K562 (cell line): ENCODE measurements around the gene SPOCD1. TPM values are rescaled to one million over a fixed set of nuclear protein-coding genes. Genes with fewer than 3 reads are reported as not detected.

Experiments
- ATAC-seq: fragments of 200-7000 bp; cut with Tn5 transposase; 3 replicates; pipeline ENCODE4 v1.9.1; 2020; ENCODE audit warnings: moderate library complexity
- BruUV-seq: library from RNA; stranded (reverse); fragments of 400-500 nt; replicated peaks from 2 replicates; lab custom pipeline; 2021; lab: Mats Ljungman, UMichigan
- CTCF ChIA-PET: fragments of 300-600 bp; formaldehyde crosslinking; extraction: SDS; loops from one replicate; lab custom pipeline; 2021; ENCODE audit warnings: low intra/inter-chr PET ratio; lab: Yijun Ruan, JAX
- POLR2A ChIA-PET: fragments of 300-600, 350-650 bp; sonication (Branson Sonifier 250); formaldehyde crosslinking; extraction: SDS; loops from one replicate; lab custom pipeline; 2021; ENCODE audit warnings: antibody characterized with exemption, inconsistent platforms; lab: Yijun Ruan, JAX
- DNase-seq, 4 experiments: peaks; one replicate each; pipeline versions ENCODE4 v3.0.0 to v3.0.0-alpha.2; 2011 to 2018; ENCODE audit warnings: low spot score in 3 of 4, mixed read lengths in 3 of 4; ENCODE audit errors: extremely low read depth in 1 of 4
- FAIRE-seq: peaks from 2 replicates; lab custom pipeline; 2011; peaks lifted over from hg19 to GRCh38; lab: Jason Lieb, UNC
- H2AFZ ChIP-seq: 2 replicates; pipeline ENCODE4 v1.6.0; 2011; ENCODE audit warnings: low read depth, low read length, control low read depth, inconsistent platforms
- H3K27ac ChIP-seq: fragments of 200-600 bp; 3 replicates; pipeline ENCODE4 v1.8.0; 2011; ENCODE audit warnings: low read depth, mild to moderate bottlenecking, control low read depth, inconsistent platforms, low read length, moderate library complexity, mixed read lengths; ENCODE audit errors: extremely low read depth
- H3K27me3 ChIP-seq, 2 experiments: fragments of 300-600 bp in 1 of 2; 2 replicates in 1 of 2; 3 replicates in 1 of 2; pipeline versions ENCODE4 v1.6.0 to v1.8.0; 2011; ENCODE audit warnings: inconsistent platforms in 2 of 2, low read length in 2 of 2, mild to moderate bottlenecking in 1 of 2, mixed read lengths in 1 of 2, moderate library complexity in 1 of 2; ENCODE audit not compliant: control insufficient read depth in 2 of 2, insufficient read depth in 2 of 2
- H3K36me3 ChIP-seq: fragments of 300-600 bp; 3 replicates; pipeline ENCODE4 v1.8.0; 2011; ENCODE audit warnings: mild to moderate bottlenecking, low read length, inconsistent platforms; ENCODE audit not compliant: control insufficient read depth, insufficient read depth
- H3K4me1 ChIP-seq, 2 experiments: fragments of 200-600 bp in 1 of 2; replicated peaks in 1 of 2; 2 replicates in 1 of 2; 3 replicates in 1 of 2; pipeline versions ENCODE4 v1.5.1 to v1.8.0; 2011; ENCODE audit warnings: inconsistent platforms in 2 of 2, low read length in 2 of 2, mild to moderate bottlenecking in 1 of 2, mixed read lengths in 1 of 2, moderate library complexity in 1 of 2; ENCODE audit not compliant: control insufficient read depth in 2 of 2, insufficient read depth in 2 of 2
- H3K4me2 ChIP-seq: 2 replicates; pipeline ENCODE4 v1.6.1; 2011; ENCODE audit warnings: low read length, control low read depth, inconsistent platforms, mixed read lengths; ENCODE audit not compliant: insufficient read depth
- H3K4me3 ChIP-seq: fragments of 200-600 bp; sonication (generic), shearing (Covaris generic); 2 replicates; pipeline ENCODE4 v1.5.1; 2016; ENCODE audit warnings: control low read depth, inconsistent platforms
- H3K79me2 ChIP-seq: fragments of 200-600 bp; 3 replicates; pipeline ENCODE4 v1.8.0; 2011; ENCODE audit warnings: low read length, inconsistent platforms; ENCODE audit not compliant: control insufficient read depth, insufficient read depth
- H3K9ac ChIP-seq, 2 experiments: 2 replicates each; pipeline versions ENCODE4 v1.6.0 to v1.6.1; 2011; ENCODE audit warnings: low read depth in 2 of 2, low read length in 2 of 2, control low read depth in 1 of 2, inconsistent platforms in 1 of 2, mild to moderate bottlenecking in 1 of 2, mixed read lengths in 1 of 2; ENCODE audit not compliant: insufficient read depth in 1 of 2
- H3K9me1 ChIP-seq: one replicate; pipeline ENCODE4 v1.6.0; 2011; ENCODE audit warnings: inconsistent platforms, mild to moderate bottlenecking, low read length, moderate library complexity; ENCODE audit not compliant: control insufficient read depth, insufficient read depth
- H3K9me3 ChIP-seq: replicated peaks from 2 replicates; pipeline ENCODE4 v1.5.1; 2011; ENCODE audit warnings: low read depth, low read length, inconsistent platforms; ENCODE audit not compliant: control insufficient read depth, insufficient read depth
- H4K20me1 ChIP-seq: replicated peaks from 2 replicates; pipeline ENCODE4 v1.6.1; 2011; ENCODE audit warnings: low read length, inconsistent platforms, mixed read lengths; ENCODE audit not compliant: control insufficient read depth, insufficient read depth
- COPS2 ChIP-seq: fragments of 450-650 bp; conservative IDR thresholded peaks from 2 replicates; pipeline ENCODE4 v1.6.1; 2016; ENCODE audit warnings: mild to moderate bottlenecking, moderate library complexity
- CTBP1 ChIP-seq: fragments of 450-650 bp; IDR thresholded peaks from 2 replicates; pipeline ENCODE4 v1.6.1; 2016; ENCODE audit warnings: borderline replicate concordance
- MEF2A ChIP-seq: IDR thresholded peaks from 2 replicates; pipeline ENCODE4 v1.6.1; 2011; ENCODE audit warnings: low read depth, mild to moderate bottlenecking, low read length, moderate library complexity; ENCODE audit not compliant: control insufficient read depth
- NCOA1 ChIP-seq: fragments of 450-650 bp; IDR thresholded peaks from 2 replicates; pipeline ENCODE4 v1.6.1; 2016; ENCODE audit warnings: low read depth
- ZMIZ1 ChIP-seq, 2 experiments: fragments of 150-350 bp in 1 of 2; IDR thresholded peaks; 2 replicates each; pipeline ENCODE4 v1.6.1; 2012 to 2016; ENCODE audit warnings: low read depth in 2 of 2, low read length in 2 of 2, mild to moderate bottlenecking in 1 of 2, moderate library complexity in 1 of 2
- WGBS: fragments of 100-300 bp; shearing (Covaris generic); methylation state at CpG from one replicate; pipeline ENCODE4 v1.1.6; 2016; ENCODE audit warnings: low coverage, mixed read lengths; ENCODE audit not compliant: insufficient coverage; ENCODE audit errors: missing lambda C conversion rate; 5-methylcytosine and 5-hydroxymethylcytosine counted together
- in situ Hi-C: fragments of 300-500 bp; cut with MboI; formaldehyde crosslinking; loops from 4 replicates; pipeline ENCODE4 v1.15.0; 2018; ENCODE audit warnings: inconsistent platforms, mixed read lengths
- intact Hi-C: fragments of 100-400 bp; cut with micrococcal nuclease; formaldehyde crosslinking; loops from 2 replicates; pipeline ENCODE4 v1.14.2; 2022
- polyA plus RNA-seq, 8 experiments: library from polyadenylated mRNA; depleted of rRNA in 4 of 8; stranded (reverse) in 5 of 8; unstranded in 3 of 8; fragments of >200 nt; fragmentation: Nextera tagmentation in 2 of 8; fragmentation: Illumina TruSeq in 1 of 8; extraction: Ambion mirVana in 2 of 8; extraction: Trizol in 1 of 8; gene quantifications; 2 replicates each; pipeline versions ENCODE4 v1.2.1 to v1.2.3, GENCODE V29; 2011 to 2014; ENCODE audit warnings: inconsistent platforms in 1 of 8, missing spikeins in 1 of 8
- total RNA-seq, 7 experiments: library from RNA; depleted of rRNA in 6 of 7; stranded (reverse); fragments of >200 nt in 6 of 7; fragmentation: Illumina TruSeq in 2 of 7; extraction: Trizol in 2 of 7; gene quantifications; 2 replicates each; pipeline versions ENCODE4 v1.2.1 to v1.2.3, GENCODE V29; 2011 to 2021; ENCODE audit warnings: low replicate concordance in 1 of 7

The SPOCD1 gene
- total and polyA plus RNA-seq, 9 of the 15 experiments (the other 6 are each of a cell fraction or from before 2014, with no cell fraction given), result 0.03 to 0.71 (median 0.26) TPM; not detected in 1

GRCh38 chr1:31788825-31789256, 27.0 kb downstream of the SPOCD1 start (continued):
- TF ChIP-seq MEF2A, result no peak
- TF ChIP-seq COPS2, result no peak
- no peak for TF ChIP-seq NCOA1
- no peak for TF ChIP-seq ZMIZ1 (IDR thresholded peaks at IDR 0.05; ENCODE audit: low read depth in 2 of 2, low read length in 2 of 2)

- Histone ChIP-seq H4K20me1 (peaks cover 4% of the 10 kb centered on the region), H3K4me1 (peaks cover 9 to 29% of the 10 kb centered on the region in 2 experiments; a peak in 4 of 5 replicates), H3K4me2 (peak overlapping the region; percentile 96), H3K9ac (peak overlapping the region; percentile 93 to 95), H3K36me3 (no peaks in the 10 kb centered on the region), H3K9me3 (no peaks in the 10 kb centered on the region), H3K27me3 (peaks cover 10 to 37% of the 10 kb centered on the region in 2 experiments), H2AFZ (peak overlapping the region; percentile 100), H3K79me2 (no peaks in the 10 kb centered on the region), H3K9me1 (peaks cover 4% of the 10 kb centered on the region), H3K4me3 (peak overlapping the region; percentile 57), H3K27ac (peak overlapping the region; percentile 89)
- intact Hi-C loops, result loop anchor here (2.0 to 10.0 kb wide), 3 partner anchors 73 to 277 kb away; no protein-coding TSS in a partner anchor
- under 1% methylated on average over 38 of the region's 39 CpGs for WGBS
- DNase-seq (peak; percentile 96 to 97 (median 96)), ATAC-seq (peak; percentile 89), FAIRE-seq (peak; percentile 98)
- TSS peak; percentile 93 for BruUV-seq
- CTCF ChIA-PET, result interaction anchor here (0.6 to 3.1 kb wide), 7 partner anchors 23 to 604 kb away, joined by 3 to 48 read pairs (median 7); no protein-coding TSS in a partner anchor
- POLR2A ChIA-PET, result interaction anchor here (0.5 to 1.5 kb wide), 13 partner anchors 8 to 285 kb away, joined by 3 to 9 read pairs (median 4); partner anchors contain the start of genes KHDRBS1 and PEF1
- in situ Hi-C loops, result no loop called here
- TF ChIP-seq CTBP1, result peak; percentile 81; the same call in 1 of the 2 replicates
These were observed 27.5 kb downstream of the SPOCD1 start for GRCh38 chr1:31788138-31788824.
